Parathyroid adenoma (tissue), 2 donors: ENCODE data around the gene IMPG1.

Source experiments
- H2AFZ ChIP-seq: fragments of 300-600 bp; sonication (generic); one replicate; pipeline ENCODE4 v1.7.0; 2017; ENCODE audit warnings: antibody characterized with exemption, mild to moderate bottlenecking
- H3K27ac ChIP-seq: fragments of 300-600 bp; sonication (generic); one replicate; pipeline ENCODE4 v1.7.0; 2017
- H3K27me3 ChIP-seq: fragments of 300-600 bp; sonication (generic); one replicate; pipeline ENCODE4 v1.7.0; 2017; ENCODE audit warnings: low read length; ENCODE audit not compliant: control insufficient read depth, insufficient read depth
- H3K36me3 ChIP-seq: fragments of 300-600 bp; sonication (generic); one replicate; pipeline ENCODE4 v1.7.0; 2017; ENCODE audit warnings: low read length; ENCODE audit not compliant: control insufficient read depth, insufficient read depth
- H3K4me1 ChIP-seq: fragments of 300-600 bp; sonication (generic); one replicate; pipeline ENCODE4 v1.7.0; 2017; ENCODE audit warnings: control low read depth
- H3K4me2 ChIP-seq: fragments of 300-600 bp; sonication (generic); one replicate; pipeline ENCODE4 v1.7.0; 2017; ENCODE audit warnings: low read length
- H3K4me3 ChIP-seq: fragments of 300-600 bp; sonication (generic); one replicate; pipeline ENCODE4 v1.7.0; 2017; ENCODE audit warnings: low read depth, low read length
- H3K79me2 ChIP-seq: fragments of 300-600 bp; sonication (generic); one replicate; pipeline ENCODE4 v1.7.0; 2017; ENCODE audit warnings: control low read depth
- H3K9ac ChIP-seq: fragments of 300-600 bp; sonication (generic); one replicate; pipeline ENCODE4 v1.7.0; 2017; ENCODE audit warnings: mild to moderate bottlenecking
- H3K9me3 ChIP-seq: fragments of 300-600 bp; sonication (generic); one replicate; pipeline ENCODE4 v1.7.0; 2017; ENCODE audit warnings: low read length; ENCODE audit not compliant: control insufficient read depth
- CTCF ChIP-seq: fragments of 300-600 bp; sonication (generic); IDR thresholded peaks from one replicate; pipeline ENCODE4 v1.7.0; 2017; ENCODE audit warnings: antibody characterized with exemption, mild to moderate bottlenecking
- donor health status: primary hyperparathyroidism.

Gene IMPG1

GRCh38 chr6:76072562-76072961, at the start of gene IMPG1:
TSS of gene IMPG1 (minus strand) at chr6:76072662. CDS start at chr6:76072488, 174 bp downstream.
- Histone ChIP-seq H3K79me2 (no peaks in the 10 kb centered on the region), H3K9ac (no peak within 1 kb of the TSS), H3K36me3 (no peaks in the 10 kb centered on the region), H2AFZ (no peak within 1 kb of the TSS), H3K9me3 (no peaks in the 10 kb centered on the region), H3K4me2 (no peak within 1 kb of the TSS), H3K27me3 (no peaks in the 10 kb centered on the region), H3K4me1 (no peaks in the 10 kb centered on the region), H3K27ac (no peak within 1 kb of the TSS), H3K4me3 (no peak within 1 kb of the TSS)
- TF ChIP-seq CTCF: no peak

- H3K4me3 ChIP-seq: no peak overlapping the region
- no peak overlapping the region for H3K4me2 ChIP-seq
- no peaks in the 10 kb centered on the region for H3K9me3 ChIP-seq
- no peak for TF ChIP-seq CTCF
- no peaks in the 10 kb centered on the region for H3K27me3 ChIP-seq
- H3K79me2 ChIP-seq: no peaks in the 10 kb centered on the region
- no peaks in the 10 kb centered on the region for H3K36me3 ChIP-seq
- no peaks in the 10 kb centered on the region for H3K4me1 ChIP-seq
- no peak overlapping the region for H2AFZ ChIP-seq
- H3K9ac ChIP-seq: no peak overlapping the region
- H3K27ac ChIP-seq: no peak overlapping the region
These were observed 47.8 kb upstream of the IMPG1 start for GRCh38 chr6:76120302-76120701.

GRCh38 chr6:76073281-76073680, 819 bp upstream of the IMPG1 start:
- no peaks in the 10 kb centered on the region for H3K9me3 ChIP-seq
- H3K9ac ChIP-seq: no peak overlapping the region
- no peak overlapping the region for H2AFZ ChIP-seq
- no peaks in the 10 kb centered on the region for H3K36me3 ChIP-seq
- H3K27me3 ChIP-seq: no peaks in the 10 kb centered on the region
- no peak overlapping the region for H3K4me3 ChIP-seq
- H3K4me2 ChIP-seq: no peak overlapping the region
- no peak for TF ChIP-seq CTCF
- no peaks in the 10 kb centered on the region for H3K4me1 ChIP-seq
- no peaks in the 10 kb centered on the region for H3K79me2 ChIP-seq
- no peak overlapping the region for H3K27ac ChIP-seq

GRCh38 chr6:76057469-76057868, 15.0 kb downstream of the IMPG1 start:
- Histone ChIP-seq H3K4me3 (no peak overlapping the region), H3K4me2 (no peak overlapping the region), H3K9me3 (no peaks in the 10 kb centered on the region), H3K27ac (no peak overlapping the region), H3K4me1 (no peaks in the 10 kb centered on the region), H3K9ac (no peak overlapping the region), H3K36me3 (no peaks in the 10 kb centered on the region), H3K27me3 (no peaks in the 10 kb centered on the region), H3K79me2 (no peaks in the 10 kb centered on the region), H2AFZ (no peak overlapping the region)
- no peak for TF ChIP-seq CTCF

- H3K9ac ChIP-seq: no peak overlapping the region
- H3K4me3 ChIP-seq: no peak overlapping the region
- H3K27me3 ChIP-seq: no peaks in the 10 kb centered on the region
- H2AFZ ChIP-seq: no peak overlapping the region
- no peaks in the 10 kb centered on the region for H3K36me3 ChIP-seq
- no peak overlapping the region for H3K4me2 ChIP-seq
- no peaks in the 10 kb centered on the region for H3K79me2 ChIP-seq
- TF ChIP-seq CTCF: no peak
- no peaks in the 10 kb centered on the region for H3K9me3 ChIP-seq
- H3K27ac ChIP-seq: no peak overlapping the region
- H3K4me1 ChIP-seq: no peaks in the 10 kb centered on the region
These were observed 20.1 kb downstream of the IMPG1 start for GRCh38 chr6:76052314-76052713.
